SK-N-SH treated with all-trans-retinoic acid at 6 μM for 48 hours (cell line): Measurements from ENCODE around the gene ARMH3.

Experiments used
- POU6F1 ChIP-seq: fragments of 250-450 bp; sonication (Bioruptor Pico); IDR thresholded peaks from 2 replicates; pipeline ENCODE4 v1.8.0; 2021; ENCODE audit warnings: low read depth, mild to moderate bottlenecking, moderate library complexity, borderline replicate concordance
- PPARA ChIP-seq: fragments of 250-450 bp; sonication (Bioruptor Pico); IDR thresholded peaks from 2 replicates; pipeline ENCODE4 v1.5.0; 2020; ENCODE audit warnings: mild to moderate bottlenecking, borderline replicate concordance
- RARB ChIP-seq: fragments of 250-450 bp; sonication (Bioruptor Pico); IDR thresholded peaks from 2 replicates; pipeline ENCODE4 v1.8.0; 2021; ENCODE audit warnings: mild to moderate bottlenecking, moderate library complexity
- TF ChIP-seq, protein P1 (sequence below): fragments of 250-450 bp; sonication (Bioruptor Pico); IDR thresholded peaks from 2 replicates; pipeline ENCODE4 v1.8.0; 2020; ENCODE audit warnings: mild to moderate bottlenecking, moderate library complexity, borderline replicate concordance

GRCh38 chr10:101987136-101987535 is 68.8 kb downstream of the ARMH3 start:
- no peak for TF ChIP-seq RARB (CRISPR knock-in tag)
- no peak for TF ChIP-seq POU6F1 (CRISPR knock-in tag)
- TF ChIP-seq, protein P1, sequence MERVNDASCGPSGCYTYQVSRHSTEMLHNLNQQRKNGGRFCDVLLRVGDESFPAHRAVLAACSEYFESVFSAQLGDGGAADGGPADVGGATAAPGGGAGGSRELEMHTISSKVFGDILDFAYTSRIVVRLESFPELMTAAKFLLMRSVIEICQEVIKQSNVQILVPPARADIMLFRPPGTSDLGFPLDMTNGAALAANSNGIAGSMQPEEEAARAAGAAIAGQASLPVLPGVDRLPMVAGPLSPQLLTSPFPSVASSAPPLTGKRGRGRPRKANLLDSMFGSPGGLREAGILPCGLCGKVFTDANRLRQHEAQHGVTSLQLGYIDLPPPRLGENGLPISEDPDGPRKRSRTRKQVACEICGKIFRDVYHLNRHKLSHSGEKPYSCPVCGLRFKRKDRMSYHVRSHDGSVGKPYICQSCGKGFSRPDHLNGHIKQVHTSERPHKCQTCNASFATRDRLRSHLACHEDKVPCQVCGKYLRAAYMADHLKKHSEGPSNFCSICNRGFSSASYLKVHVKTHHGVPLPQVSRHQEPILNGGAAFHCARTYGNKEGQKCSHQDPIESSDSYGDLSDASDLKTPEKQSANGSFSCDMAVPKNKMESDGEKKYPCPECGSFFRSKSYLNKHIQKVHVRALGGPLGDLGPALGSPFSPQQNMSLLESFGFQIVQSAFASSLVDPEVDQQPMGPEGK (CRISPR knock-in tag) = no peak
- no peak for TF ChIP-seq PPARA (CRISPR knock-in tag)
